ENCODE results near the gene TST. TPM values are rescaled to one million over a fixed set of nuclear protein-coding genes. Genes with fewer than 3 reads are reported as not detected.

The TST gene
- total and polyA plus RNA-seq, 2 donors (not counting 3 experiments of a cell fraction or from before 2014, with no cell fraction given): 39.2 to 95.1 TPM

DNA sequence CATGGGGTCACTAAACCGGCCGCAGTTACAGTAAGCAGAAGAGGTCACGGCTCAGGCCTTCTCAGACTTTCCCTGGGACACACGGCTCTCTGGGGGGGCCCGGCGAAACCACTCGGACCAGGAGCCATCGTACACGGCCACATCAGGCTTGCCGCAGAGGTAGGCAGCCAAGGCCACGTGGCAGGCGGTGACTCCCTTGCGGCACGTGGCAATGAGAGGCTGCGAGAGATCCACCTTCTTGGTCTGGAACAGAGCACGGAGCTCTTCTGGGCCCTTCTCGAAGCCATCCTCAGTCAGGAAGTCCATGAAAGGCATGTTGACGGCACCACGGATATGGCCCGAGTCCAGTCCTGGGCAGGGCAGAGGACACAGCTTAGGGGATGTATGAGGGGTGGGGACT, 8.3 kb downstream of the TST start:
- no TSS peak for BruUV-seq (replicated peaks)
- CTCF ChIA-PET: interaction anchor here (1.6 kb wide), 1 partner anchor 8 kb away, joined by 3 read pairs; the partner anchor contains the start of genes MPST and TST
- H4K20me1 ChIP-seq (replicated peaks; ENCODE audit: control insufficient read depth, extremely low read depth, insufficient read depth, low read length): no peaks in the 10 kb centered on the region
- H3K4me2 ChIP-seq (ENCODE audit: insufficient read depth, low read length): no peak overlapping the region
- TF ChIP-seq EZH2 (IDR thresholded peaks at IDR 0.05; ENCODE audit: borderline replicate concordance, low read depth, low read length, severe bottlenecking): no peak
- H3K79me2 ChIP-seq (ENCODE audit: control insufficient read depth, insufficient read depth, low read length): no peaks in the 10 kb centered on the region
- no peak for FAIRE-seq
- no peak overlapping the region for H3K4me3 ChIP-seq (replicated peaks in 1 of 3; ENCODE audit: insufficient read depth in 1 of 3, low read depth in 1 of 3, low read length in 3 of 3)
- DNase-seq (ENCODE audit: low read depth, low spot score): no peak
- H3K27me3 ChIP-seq (ENCODE audit: control insufficient read depth in 2 of 2, insufficient read depth in 2 of 2, low read length in 2 of 2): peaks cover 3 to 4% of the 10 kb centered on the region in 2 experiments
- no peaks in the 10 kb centered on the region for H3K9me1 ChIP-seq (replicated peaks; ENCODE audit: control insufficient read depth, extremely low read depth, insufficient read depth, low read length)
- H3K4me1 ChIP-seq (ENCODE audit: control insufficient read depth, extremely low read depth, insufficient read depth, low read length): peaks cover 14% of the 10 kb centered on the region
- H3K36me3 ChIP-seq (ENCODE audit: control insufficient read depth in 2 of 2, extremely low read depth in 1 of 2, insufficient read depth in 2 of 2, low read length in 2 of 2): no peaks in the 10 kb centered on the region
- no peak overlapping the region for H2AFZ ChIP-seq (ENCODE audit: low read depth, low read length)
- dilution Hi-C loops (cut with MboI; ENCODE audit: extremely low pct_ligation_motif_present, low sequenced_read_pairs): no loop called here
- no peaks in the 10 kb centered on the region for H3K9me3 ChIP-seq (replicated peaks; ENCODE audit: control insufficient read depth, insufficient read depth, low read length)
- POLR2A ChIA-PET: no interaction called here
- intact Hi-C loops (cut with micrococcal nuclease): no loop called here
- H3K9ac ChIP-seq (replicated peaks; ENCODE audit: extremely low read depth, insufficient read depth, low read length): no peak overlapping the region
- no peak overlapping the region for H3K27ac ChIP-seq (ENCODE audit: insufficient read depth, low read depth, low read length)

DNA sequence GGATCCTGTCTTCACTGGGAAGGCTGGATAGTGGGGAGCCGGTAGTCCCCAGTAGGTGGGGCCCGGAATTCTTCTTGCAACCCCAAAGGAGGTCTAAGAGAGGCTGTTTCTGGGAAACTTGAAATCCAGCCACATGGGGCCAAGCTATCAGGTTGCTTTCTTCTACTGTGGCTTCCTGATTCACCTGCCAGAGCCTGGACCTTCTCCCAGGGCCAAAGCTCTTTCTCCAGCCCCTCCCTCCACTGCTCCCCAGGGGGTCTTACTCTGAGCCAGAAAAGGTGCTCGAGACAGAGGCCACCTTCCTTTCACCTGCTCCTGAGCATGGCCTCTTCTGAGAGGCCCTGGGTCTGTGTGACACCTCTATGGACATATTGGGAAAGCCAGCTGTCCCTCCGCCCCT, 9.1 kb downstream of the TST start:
- H3K9me1 ChIP-seq (replicated peaks; ENCODE audit: control insufficient read depth, extremely low read depth, insufficient read depth, low read length): no peaks in the 10 kb centered on the region
- intact Hi-C loops (cut with micrococcal nuclease): no loop called here
- no peaks in the 10 kb centered on the region for H4K20me1 ChIP-seq (replicated peaks; ENCODE audit: control insufficient read depth, extremely low read depth, insufficient read depth, low read length)
- no peak overlapping the region for H3K27ac ChIP-seq (ENCODE audit: insufficient read depth, low read depth, low read length)
- no peak overlapping the region for H2AFZ ChIP-seq (ENCODE audit: low read depth, low read length)
- peaks cover 14% of the 10 kb centered on the region for H3K4me1 ChIP-seq (ENCODE audit: control insufficient read depth, extremely low read depth, insufficient read depth, low read length)
- no peak overlapping the region for H3K4me2 ChIP-seq (ENCODE audit: insufficient read depth, low read length)
- H3K36me3 ChIP-seq (ENCODE audit: control insufficient read depth in 2 of 2, extremely low read depth in 1 of 2, insufficient read depth in 2 of 2, low read length in 2 of 2): no peaks in the 10 kb centered on the region
- no peak overlapping the region for H3K4me3 ChIP-seq (replicated peaks in 1 of 3; ENCODE audit: insufficient read depth in 1 of 3, low read depth in 1 of 3, low read length in 3 of 3)
- TF ChIP-seq EZH2 (IDR thresholded peaks at IDR 0.05; ENCODE audit: borderline replicate concordance, low read depth, low read length, severe bottlenecking) (no peak), MYC (IDR thresholded peaks at IDR 0.05; ENCODE audit: low read depth, low read length) (no peak), POLR2A (IDR thresholded peaks at IDR 0.05; ENCODE audit: low read depth, low read length) (no peak), POLR2AphosphoS5 (IDR thresholded peaks at IDR 0.05; ENCODE audit: insufficient read depth, low read depth, low read length) (no peak), FOS (IDR thresholded peaks at IDR 0.05; ENCODE audit: borderline replicate concordance, insufficient read depth, low read length) (no peak), GATA2 (IDR thresholded peaks at IDR 0.05; ENCODE audit: insufficient read depth, insufficient read length, low read depth, low read length) (no peak), JUN (IDR thresholded peaks at IDR 0.05; ENCODE audit: borderline replicate concordance, insufficient read depth, insufficient read length, low read depth) (no peak)
- TF ChIP-seq, protein P1, sequence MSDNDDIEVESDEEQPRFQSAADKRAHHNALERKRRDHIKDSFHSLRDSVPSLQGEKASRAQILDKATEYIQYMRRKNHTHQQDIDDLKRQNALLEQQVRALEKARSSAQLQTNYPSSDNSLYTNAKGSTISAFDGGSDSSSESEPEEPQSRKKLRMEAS (IDR thresholded peaks at IDR 0.05; ENCODE audit: insufficient read depth, insufficient read length): no peak
- TF ChIP-seq, protein P2, sequence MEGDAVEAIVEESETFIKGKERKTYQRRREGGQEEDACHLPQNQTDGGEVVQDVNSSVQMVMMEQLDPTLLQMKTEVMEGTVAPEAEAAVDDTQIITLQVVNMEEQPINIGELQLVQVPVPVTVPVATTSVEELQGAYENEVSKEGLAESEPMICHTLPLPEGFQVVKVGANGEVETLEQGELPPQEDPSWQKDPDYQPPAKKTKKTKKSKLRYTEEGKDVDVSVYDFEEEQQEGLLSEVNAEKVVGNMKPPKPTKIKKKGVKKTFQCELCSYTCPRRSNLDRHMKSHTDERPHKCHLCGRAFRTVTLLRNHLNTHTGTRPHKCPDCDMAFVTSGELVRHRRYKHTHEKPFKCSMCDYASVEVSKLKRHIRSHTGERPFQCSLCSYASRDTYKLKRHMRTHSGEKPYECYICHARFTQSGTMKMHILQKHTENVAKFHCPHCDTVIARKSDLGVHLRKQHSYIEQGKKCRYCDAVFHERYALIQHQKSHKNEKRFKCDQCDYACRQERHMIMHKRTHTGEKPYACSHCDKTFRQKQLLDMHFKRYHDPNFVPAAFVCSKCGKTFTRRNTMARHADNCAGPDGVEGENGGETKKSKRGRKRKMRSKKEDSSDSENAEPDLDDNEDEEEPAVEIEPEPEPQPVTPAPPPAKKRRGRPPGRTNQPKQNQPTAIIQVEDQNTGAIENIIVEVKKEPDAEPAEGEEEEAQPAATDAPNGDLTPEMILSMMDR (IDR thresholded peaks at IDR 0.05; ENCODE audit: extremely low read depth in 1 of 2, insufficient read depth in 1 of 2, low read depth in 1 of 2, low read length in 2 of 2): no peak
- H3K9me3 ChIP-seq (replicated peaks; ENCODE audit: control insufficient read depth, insufficient read depth, low read length): no peaks in the 10 kb centered on the region
- ChIA-PET CTCF (interaction anchor here (1.0 to 1.6 kb wide), 2 partner anchors 9 to 154 kb away, joined by 3 read pairs; partner anchors contain the start of genes MPST and TST), POLR2A (no interaction called here)
- dilution Hi-C loops (cut with MboI; ENCODE audit: extremely low pct_ligation_motif_present, low sequenced_read_pairs): no loop called here
- H3K79me2 ChIP-seq (ENCODE audit: control insufficient read depth, insufficient read depth, low read length): no peaks in the 10 kb centered on the region
- DNase-seq (ENCODE audit: low read depth, low spot score): no peak
- BruUV-seq (replicated peaks): no TSS peak
- H3K9ac ChIP-seq (replicated peaks; ENCODE audit: extremely low read depth, insufficient read depth, low read length): no peak overlapping the region
- peaks cover 10% of the 10 kb centered on the region in 2 experiments for H3K27me3 ChIP-seq (ENCODE audit: control insufficient read depth in 2 of 2, insufficient read depth in 2 of 2, low read length in 2 of 2)
- FAIRE-seq: no peak
